GM23338 (cell line): ENCODE measurements around the gene TRUB2. TPM values are rescaled to one million over a fixed set of nuclear protein-coding genes. Genes with fewer than 3 reads are reported as not detected.
A peak's percentile ranks its signal among the peaks of the same experiment; 100 is the strongest.

Source experiments
- ATAC-seq: fragments of 200-7000 bp; cut with Tn5 transposase; 3 replicates; pipeline ENCODE4 v1.9.1; 2020
- DNase-seq: peaks from one replicate; pipeline ENCODE4 v3.0.0-alpha.2; 2015; ENCODE audit warnings: low spot score
- H2AFZ ChIP-seq: fragments of 200-600 bp; sonication (generic); 2 replicates; pipeline ENCODE4 v1.8.0; 2016; ENCODE audit warnings: antibody characterized with exemption, mild to moderate bottlenecking, moderate library complexity
- H3F3A ChIP-seq: fragments of 200-600 bp; sonication (generic); replicated peaks from 2 replicates; pipeline ENCODE4 v1.8.0; 2017; ENCODE audit warnings: antibody characterized with exemption, mixed run types, low read depth
- H3K27ac ChIP-seq: fragments of 200-600 bp; sonication (generic); 2 replicates; pipeline ENCODE4 v1.6.1; 2016; ENCODE audit warnings: low read depth
- H3K27me3 ChIP-seq: fragments of 200-600 bp; sonication (generic); 2 replicates; pipeline ENCODE4 v1.8.0; 2016; ENCODE audit warnings: mild to moderate bottlenecking, mixed run types, moderate library complexity; ENCODE audit not compliant: insufficient read depth
- H3K36me3 ChIP-seq: fragments of 200-600 bp; sonication (generic); 2 replicates; pipeline ENCODE4 v1.8.0; 2016; ENCODE audit warnings: mild to moderate bottlenecking; ENCODE audit not compliant: insufficient read depth
- H3K4me1 ChIP-seq: fragments of 200-600 bp; sonication (generic); 2 replicates; pipeline ENCODE4 v1.8.0; 2016; ENCODE audit warnings: mild to moderate bottlenecking, moderate library complexity; ENCODE audit not compliant: insufficient read depth
- H3K4me2 ChIP-seq: fragments of 200-600 bp; sonication (generic); 2 replicates; pipeline ENCODE4 v1.7.1; 2017; ENCODE audit warnings: mixed run types
- H3K4me3 ChIP-seq: fragments of 200-600 bp; sonication (generic); 2 replicates; pipeline ENCODE4 v1.6.1; 2016; ENCODE audit warnings: mixed run types
- H3K79me2 ChIP-seq: fragments of 200-600 bp; sonication (generic); replicated peaks from 2 replicates; pipeline ENCODE4 v1.8.0; 2017; ENCODE audit warnings: mild to moderate bottlenecking; ENCODE audit not compliant: insufficient read depth
- H3K9me2 ChIP-seq: fragments of 200-600 bp; sonication (generic); 2 replicates; pipeline ENCODE4 v1.8.0; 2017; ENCODE audit not compliant: insufficient read depth
- H4K20me1 ChIP-seq: fragments of 200-600 bp; sonication (generic); replicated peaks from 2 replicates; pipeline ENCODE4 v1.8.0; 2017; ENCODE audit warnings: mild to moderate bottlenecking; ENCODE audit not compliant: insufficient read depth
- H3K27ac Mint-ChIP-seq: 2 replicates; pipeline ENCODE4 v1.8.0; 2020; ENCODE audit warnings: inconsistent platforms, mild to moderate bottlenecking, moderate library complexity, mixed read lengths
- H3K27me3 Mint-ChIP-seq: 3 replicates; pipeline ENCODE4 v1.8.0; 2022; ENCODE audit warnings: low read depth, mild to moderate bottlenecking, moderate library complexity, mixed read lengths, inconsistent platforms; ENCODE audit not compliant: insufficient read depth, poor library complexity
- H3K36me3 Mint-ChIP-seq: 3 replicates; pipeline ENCODE4 v1.8.0; 2021; ENCODE audit warnings: low read depth, mild to moderate bottlenecking, inconsistent platforms, moderate library complexity, mixed read lengths
- H3K4me1 Mint-ChIP-seq: 3 replicates; pipeline ENCODE4 v1.8.0; 2020; ENCODE audit warnings: mild to moderate bottlenecking, inconsistent platforms, mixed read lengths
- H3K4me3 Mint-ChIP-seq: 3 replicates; pipeline ENCODE4 v1.8.0; 2021; ENCODE audit warnings: moderate library complexity, mild to moderate bottlenecking, inconsistent platforms, mixed read lengths
- H3K9me3 Mint-ChIP-seq: 3 replicates; pipeline ENCODE4 v1.8.0; 2020; ENCODE audit warnings: moderate library complexity, mild to moderate bottlenecking, inconsistent platforms, mixed read lengths
- CREB1 ChIP-seq: fragments of 250-450 bp; sonication (Bioruptor Pico); IDR thresholded peaks from 2 replicates; pipeline ENCODE4 v1.5.0; 2020; ENCODE audit warnings: low read depth, mild to moderate bottlenecking, moderate library complexity
- CTCF ChIP-seq, 2 experiments: fragments of 200-600 bp in 1 of 2; sonication (generic) in 1 of 2; conservative IDR thresholded peaks; 2 replicates each; pipeline versions ENCODE4 v1.5.1 to v1.6.1; 2016 to 2017; ENCODE audit warnings: antibody characterized with exemption in 2 of 2, low read depth in 2 of 2, mild to moderate bottlenecking in 2 of 2, moderate library complexity in 1 of 2
- EZH2 ChIP-seq: fragments of 200-600 bp; sonication (generic); IDR thresholded peaks from one replicate; pipeline ENCODE4 v1.8.0; 2017; ENCODE audit warnings: antibody characterized with exemption, mild to moderate bottlenecking, low read depth; ENCODE audit not compliant: unreplicated experiment
- NANOG ChIP-seq: IDR thresholded peaks from 2 replicates; pipeline ENCODE4 v1.6.1; 2016; ENCODE audit warnings: antibody characterized with exemption, borderline replicate concordance
- STAT1 ChIP-seq: IDR thresholded peaks from one replicate; pipeline ENCODE4 v1.6.1; 2016; ENCODE audit warnings: antibody characterized with exemption; ENCODE audit not compliant: unreplicated experiment
- ZNF462 ChIP-seq: fragments of 250-450 bp; sonication (Bioruptor Pico); IDR thresholded peaks from 2 replicates; pipeline ENCODE4 v1.5.0; 2020; ENCODE audit warnings: mild to moderate bottlenecking, moderate library complexity
- polyA plus RNA-seq: library from polyadenylated mRNA; unstranded; fragments of >200 nt; fragmentation: Nextera tagmentation; extraction: Ambion mirVana; gene quantifications from 2 replicates; pipeline ENCODE4 v1.2.1, GENCODE V29; 2016
- total RNA-seq: library from RNA; depleted of rRNA; stranded (reverse); fragments of >200 nt; shearing (Covaris generic); gene quantifications from 2 replicates; pipeline ENCODE4 v1.2.3, GENCODE V29; 2014
- TF ChIP-seq, protein P1 (sequence below): IDR thresholded peaks from one replicate; pipeline ENCODE4 v1.6.1; 2018; ENCODE audit warnings: antibody characterized with exemption; ENCODE audit not compliant: unreplicated experiment
- TF ChIP-seq, protein P2 (sequence below): IDR thresholded peaks from 2 replicates; pipeline ENCODE4 v1.6.1; 2016; ENCODE audit warnings: antibody characterized with exemption

Gene TRUB2
- total and polyA plus RNA-seq, 2 experiments from 2014 or later = 15.4 to 31.4 TPM

DNA sequence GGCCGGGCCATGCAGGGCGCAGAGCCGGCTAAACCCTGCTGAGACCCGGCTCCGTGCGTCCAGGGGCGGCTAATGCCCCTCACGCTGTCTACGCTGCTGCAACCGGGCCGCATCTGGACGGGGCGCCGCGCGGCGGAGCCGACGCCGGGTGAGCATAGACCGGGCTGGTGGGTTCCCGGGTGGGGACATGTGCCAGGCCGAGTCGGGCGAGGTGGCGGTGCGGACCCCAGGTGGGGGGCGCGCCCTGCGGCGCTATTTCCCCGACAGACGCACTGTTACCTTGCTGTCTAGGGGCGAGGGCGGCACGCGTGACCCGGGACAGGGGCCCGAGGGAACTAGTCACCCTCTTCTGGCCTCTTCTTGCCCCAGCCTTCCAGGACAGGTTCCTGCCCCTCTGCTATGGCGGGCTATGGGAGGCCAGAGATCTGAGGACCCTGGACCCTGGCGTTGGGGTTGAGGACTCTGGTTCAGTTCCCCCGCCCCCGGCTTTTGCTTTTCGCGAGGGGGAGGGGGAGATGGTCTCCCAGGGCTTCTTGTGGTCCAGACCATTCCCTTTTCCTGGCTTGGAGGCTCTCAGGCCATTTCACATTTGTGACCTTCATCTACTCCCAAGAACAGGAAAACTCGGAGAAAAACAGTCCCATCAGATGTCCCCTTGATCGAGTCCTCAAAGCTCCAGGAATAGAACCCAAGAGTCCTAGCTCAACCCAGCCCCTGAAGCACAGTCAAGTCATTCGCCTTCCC is 18.6 kb upstream of the TRUB2 start (continued):
- TF ChIP-seq CREB1 (CRISPR knock-in tag) = no peak

GRCh38 chr9:128339761-128340690 is 17.8 kb upstream of the TRUB2 start, which contains the start of gene SLC27A4:
SLC27A4 (plus strand) TSS chr9:128340527; CDS start chr9:128343133, 2,606 bp downstream.
- H3K9me3 Mint-ChIP-seq = 0 out of 3 replicates have a peak, but pooled peaks cover 3% of the 10 kb centered on the region
- no peak for TF ChIP-seq NANOG
- no peak for TF ChIP-seq STAT1
- TF ChIP-seq, protein P1, sequence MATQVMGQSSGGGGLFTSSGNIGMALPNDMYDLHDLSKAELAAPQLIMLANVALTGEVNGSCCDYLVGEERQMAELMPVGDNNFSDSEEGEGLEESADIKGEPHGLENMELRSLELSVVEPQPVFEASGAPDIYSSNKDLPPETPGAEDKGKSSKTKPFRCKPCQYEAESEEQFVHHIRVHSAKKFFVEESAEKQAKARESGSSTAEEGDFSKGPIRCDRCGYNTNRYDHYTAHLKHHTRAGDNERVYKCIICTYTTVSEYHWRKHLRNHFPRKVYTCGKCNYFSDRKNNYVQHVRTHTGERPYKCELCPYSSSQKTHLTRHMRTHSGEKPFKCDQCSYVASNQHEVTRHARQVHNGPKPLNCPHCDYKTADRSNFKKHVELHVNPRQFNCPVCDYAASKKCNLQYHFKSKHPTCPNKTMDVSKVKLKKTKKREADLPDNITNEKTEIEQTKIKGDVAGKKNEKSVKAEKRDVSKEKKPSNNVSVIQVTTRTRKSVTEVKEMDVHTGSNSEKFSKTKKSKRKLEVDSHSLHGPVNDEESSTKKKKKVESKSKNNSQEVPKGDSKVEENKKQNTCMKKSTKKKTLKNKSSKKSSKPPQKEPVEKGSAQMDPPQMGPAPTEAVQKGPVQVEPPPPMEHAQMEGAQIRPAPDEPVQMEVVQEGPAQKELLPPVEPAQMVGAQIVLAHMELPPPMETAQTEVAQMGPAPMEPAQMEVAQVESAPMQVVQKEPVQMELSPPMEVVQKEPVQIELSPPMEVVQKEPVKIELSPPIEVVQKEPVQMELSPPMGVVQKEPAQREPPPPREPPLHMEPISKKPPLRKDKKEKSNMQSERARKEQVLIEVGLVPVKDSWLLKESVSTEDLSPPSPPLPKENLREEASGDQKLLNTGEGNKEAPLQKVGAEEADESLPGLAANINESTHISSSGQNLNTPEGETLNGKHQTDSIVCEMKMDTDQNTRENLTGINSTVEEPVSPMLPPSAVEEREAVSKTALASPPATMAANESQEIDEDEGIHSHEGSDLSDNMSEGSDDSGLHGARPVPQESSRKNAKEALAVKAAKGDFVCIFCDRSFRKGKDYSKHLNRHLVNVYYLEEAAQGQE = no peak
- no peak for TF ChIP-seq CTCF (conservative IDR thresholded peaks at IDR 0.05; ENCODE audit: low read depth in 2 of 2)
- TF ChIP-seq ZNF462 (CRISPR knock-in tag) = no peak
- TF ChIP-seq, protein P2, sequence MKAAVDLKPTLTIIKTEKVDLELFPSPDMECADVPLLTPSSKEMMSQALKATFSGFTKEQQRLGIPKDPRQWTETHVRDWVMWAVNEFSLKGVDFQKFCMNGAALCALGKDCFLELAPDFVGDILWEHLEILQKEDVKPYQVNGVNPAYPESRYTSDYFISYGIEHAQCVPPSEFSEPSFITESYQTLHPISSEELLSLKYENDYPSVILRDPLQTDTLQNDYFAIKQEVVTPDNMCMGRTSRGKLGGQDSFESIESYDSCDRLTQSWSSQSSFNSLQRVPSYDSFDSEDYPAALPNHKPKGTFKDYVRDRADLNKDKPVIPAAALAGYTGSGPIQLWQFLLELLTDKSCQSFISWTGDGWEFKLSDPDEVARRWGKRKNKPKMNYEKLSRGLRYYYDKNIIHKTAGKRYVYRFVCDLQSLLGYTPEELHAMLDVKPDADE = peak; percentile 40; the same call in 1 of the 2 replicates
- TF ChIP-seq EZH2 = no peak
- TF ChIP-seq CREB1 (CRISPR knock-in tag) = peak; percentile 79
- peak within 1 kb of the TSS; percentile 97 for H2AFZ ChIP-seq
- H3K4me1 Mint-ChIP-seq = peaks cover 4% of the 10 kb centered on the region
- no peaks in the 10 kb centered on the region for H3K79me2 ChIP-seq
- H3K36me3 ChIP-seq = 0 out of 2 replicates have a peak, but pooled peaks cover 4% of the 10 kb centered on the region
- peak within 1 kb of the TSS; percentile 96 for H3K4me2 ChIP-seq
- H3K36me3 Mint-ChIP-seq = peaks cover 8% of the 10 kb centered on the region; the same call in 2 of the 3 replicates
- peaks cover 14% of the 10 kb centered on the region for H3K27me3 Mint-ChIP-seq
- H3K9me2 ChIP-seq = no peaks in the 10 kb centered on the region
- H3K4me3 Mint-ChIP-seq = peak within 1 kb of the TSS; percentile 83
- DNase-seq = peak; percentile 90
- H3K27me3 ChIP-seq = no peaks in the 10 kb centered on the region
- peaks cover 6% of the 10 kb centered on the region; the same call in 1 of the 2 replicates for H4K20me1 ChIP-seq
- no peaks in the 10 kb centered on the region for H3K4me1 ChIP-seq
- H3F3A ChIP-seq = peaks cover 15% of the 10 kb centered on the region
- no peak within 1 kb of the TSS for H3K27ac Mint-ChIP-seq
- peak within 1 kb of the TSS; percentile 90 for H3K4me3 ChIP-seq
- H3K27ac ChIP-seq = no peak within 1 kb of the TSS
- peak; percentile 86 for ATAC-seq
